Adrenal gland (tissue), 5 donors: ENCODE data around the gene RDH8.

ENCODE experiments used
- CTCF ChIP-seq, 6 experiments: fragments of 450-650 bp in 4 of 6; fragments of 200-600 bp in 2 of 6; sonication (generic) in 1 of 6; IDR thresholded peaks; 1 replicate in 5 of 6; 2 replicates in 1 of 6; pipeline versions ENCODE4 v1.5.1 to v1.8.0; 2016 to 2021; ENCODE audit warnings: antibody characterized with exemption in 6 of 6, mild to moderate bottlenecking in 2 of 6, moderate library complexity in 1 of 6
- POLR2A ChIP-seq, 2 donors: fragments of 450-650 bp; IDR thresholded peaks; one replicate each; pipeline ENCODE4 v1.6.1; 2017; ENCODE audit warnings: antibody characterized with exemption in 2 of 2, mild to moderate bottlenecking in 2 of 2, moderate library complexity in 1 of 2
- donor health status: DM: no; HTN: no; CAD: no.

DNA sequence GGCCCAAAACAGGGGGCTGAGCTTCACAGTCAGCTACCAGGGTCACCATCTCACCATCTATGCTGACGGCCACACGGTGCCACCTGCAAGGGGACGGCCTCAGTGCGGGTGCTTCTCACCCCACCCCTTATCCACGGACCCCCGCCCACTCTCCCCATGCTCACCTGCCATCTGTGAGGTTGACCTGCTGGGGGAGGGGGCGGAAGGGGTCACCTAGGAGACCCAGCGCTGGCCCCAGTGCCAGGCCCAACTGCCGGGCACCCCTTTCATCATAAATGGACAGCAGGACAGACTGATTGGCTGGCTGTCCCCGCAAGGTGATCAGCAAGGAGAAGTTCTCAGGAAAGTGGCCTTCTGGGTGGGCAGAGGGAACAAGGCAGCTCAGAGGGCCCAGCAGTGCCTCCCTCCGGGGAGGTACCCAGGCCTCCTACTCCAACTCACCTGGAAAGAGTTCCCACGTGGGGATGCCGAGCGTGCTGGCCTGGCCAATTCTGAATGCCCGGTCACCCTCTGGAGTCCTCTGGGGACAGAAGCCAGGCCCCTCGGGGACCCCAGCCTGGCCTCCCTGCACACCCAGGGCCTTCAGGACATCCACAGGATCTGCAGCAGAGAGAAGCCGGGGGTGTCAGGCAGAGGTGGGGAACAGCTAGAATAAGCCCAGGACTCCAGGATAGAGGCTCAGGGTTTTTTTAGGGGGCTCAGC, 7.5 kb upstream of the RDH8 start:
- TF ChIP-seq CTCF (IDR thresholded peaks at IDR 0.05) = no peak
- no peak for TF ChIP-seq POLR2A (IDR thresholded peaks at IDR 0.05)
